Measurements from ENCODE around the gene SLC9A9.

The SLC9A9 gene

DNA sequence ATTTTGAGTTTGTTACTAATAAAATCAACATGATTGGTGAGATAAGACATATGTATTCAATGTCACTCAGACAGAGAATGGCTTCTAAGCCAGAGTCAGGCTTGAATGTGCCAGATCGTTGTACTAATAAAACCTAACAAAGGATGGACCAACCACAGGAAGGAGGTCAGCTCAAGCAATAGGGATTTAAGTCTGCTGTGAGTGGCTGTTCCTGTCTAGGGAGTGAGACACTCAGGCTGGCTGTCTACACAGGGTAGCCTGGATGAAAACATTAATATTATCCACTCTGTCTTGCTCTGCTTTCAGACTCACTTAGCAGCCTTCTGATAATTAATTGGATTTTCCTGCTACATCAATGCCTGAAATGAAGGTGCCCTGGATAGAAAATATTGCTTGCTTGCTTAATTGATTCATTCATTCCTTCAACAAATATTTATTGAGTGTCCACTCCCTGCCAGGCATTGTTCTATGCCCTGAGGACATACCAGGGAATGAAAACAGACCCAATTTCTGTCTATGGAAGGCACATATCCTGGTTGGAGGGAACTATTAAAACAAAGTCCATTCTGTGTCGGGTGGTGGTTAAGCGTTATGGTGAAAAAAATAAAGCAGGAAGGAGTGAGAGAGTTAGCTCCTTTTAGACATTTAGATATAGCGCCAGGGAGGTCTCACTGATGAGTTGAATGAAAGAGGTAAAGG, 489.3 kb downstream of the SLC9A9 start:
- Mint-ChIP-seq H3K36me3 (ENCODE audit: low read depth) (no peaks in the 10 kb centered on the region), H3K4me3 (no peak overlapping the region), H3K4me1 (peaks cover 13% of the 10 kb centered on the region), H3K27ac (no peak overlapping the region), H3K9me3 (peaks cover 12% of the 10 kb centered on the region), H3K27me3 (ENCODE audit: low read depth, poor library complexity) (no peaks in the 10 kb centered on the region)
- no peak for DNase-seq
- no peak for TF ChIP-seq CTCF (IDR thresholded peaks at IDR 0.05)

GRCh38 chr3:143358155-143358792, 490.0 kb downstream of the SLC9A9 start:
- H3K27me3 Mint-ChIP-seq (ENCODE audit: low read depth, poor library complexity), result no peaks in the 10 kb centered on the region
- peaks cover 12% of the 10 kb centered on the region for H3K4me1 Mint-ChIP-seq
- no peak for TF ChIP-seq CTCF (IDR thresholded peaks at IDR 0.05)
- H3K9me3 Mint-ChIP-seq, result peaks cover 12% of the 10 kb centered on the region
- no peaks in the 10 kb centered on the region for H3K36me3 Mint-ChIP-seq (ENCODE audit: low read depth)
- H3K27ac Mint-ChIP-seq, result no peak overlapping the region
- no peak overlapping the region for H3K4me3 Mint-ChIP-seq
- no peak for DNase-seq

DNA sequence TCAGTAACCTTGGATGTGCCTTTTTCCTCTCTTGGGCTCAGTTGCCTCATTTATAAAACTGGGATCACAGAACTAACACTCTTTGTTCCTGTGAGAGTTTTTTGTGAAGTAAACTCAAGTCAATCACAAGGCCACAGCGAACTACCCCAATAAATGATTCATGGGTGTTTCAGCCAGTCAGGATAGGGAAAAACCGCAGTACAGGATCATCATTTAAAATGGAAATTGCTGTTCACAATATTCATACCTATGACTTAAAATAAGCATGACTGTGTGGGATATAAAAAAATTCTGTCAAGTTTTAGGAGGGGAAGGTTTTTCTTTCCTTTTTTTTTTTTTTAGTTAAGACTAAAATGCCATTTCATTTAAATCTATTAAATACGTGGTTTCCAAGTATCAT, 490.6 kb downstream of the SLC9A9 start:
- Mint-ChIP-seq H3K9me3 (peaks cover 12% of the 10 kb centered on the region), H3K4me1 (peaks cover 12% of the 10 kb centered on the region), H3K27ac (no peak overlapping the region), H3K27me3 (ENCODE audit: low read depth, poor library complexity) (no peaks in the 10 kb centered on the region), H3K4me3 (no peak overlapping the region), H3K36me3 (ENCODE audit: low read depth) (no peaks in the 10 kb centered on the region)
- no peak for TF ChIP-seq CTCF (IDR thresholded peaks at IDR 0.05)
- no peak for DNase-seq

- no peak for DNase-seq
- Mint-ChIP-seq H3K27ac (no peak overlapping the region), H3K4me3 (no peak overlapping the region), H3K36me3 (ENCODE audit: low read depth) (no peaks in the 10 kb centered on the region), H3K4me1 (peaks cover 18% of the 10 kb centered on the region), H3K9me3 (peaks cover 8% of the 10 kb centered on the region), H3K27me3 (ENCODE audit: low read depth, poor library complexity) (no peaks in the 10 kb centered on the region)
- no peak for TF ChIP-seq CTCF (IDR thresholded peaks at IDR 0.05)
Measured at GRCh38 chr3:143356839-143357238, 491.4 kb downstream of the SLC9A9 start.

DNA sequence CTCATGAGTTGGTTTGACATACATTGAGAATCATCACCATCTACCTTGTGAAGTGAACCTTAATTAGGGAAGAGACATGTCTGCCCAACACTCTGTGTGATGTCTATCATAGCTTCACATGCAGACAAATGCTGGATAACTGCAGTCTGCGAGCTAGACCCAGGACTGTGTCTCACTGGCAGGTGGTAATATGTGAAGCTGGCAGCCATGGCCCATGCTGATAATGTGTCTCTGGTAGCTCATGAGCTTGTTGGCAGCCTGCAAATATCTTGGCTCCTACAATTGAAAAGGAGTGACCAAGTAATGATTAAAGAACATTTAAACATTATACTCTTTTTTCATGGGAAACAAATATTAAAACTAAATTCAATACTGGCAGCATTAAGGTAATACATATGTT, 493.9 kb downstream of the SLC9A9 start:
- Mint-ChIP-seq H3K4me1 (peaks cover 27% of the 10 kb centered on the region), H3K4me3 (no peak overlapping the region)
- no peak for TF ChIP-seq CTCF (IDR thresholded peaks at IDR 0.05)

More for the DNA sequence above, 493.9 kb downstream of the SLC9A9 start:
- Mint-ChIP-seq H3K27ac (no peak overlapping the region), H3K9me3 (no peaks in the 10 kb centered on the region), H3K27me3 (ENCODE audit: low read depth, poor library complexity) (no peaks in the 10 kb centered on the region), H3K36me3 (ENCODE audit: low read depth) (no peaks in the 10 kb centered on the region)
- no peak for DNase-seq

Data from nephron progenitor cell (in vitro differentiated cells).